ENCODE data around the gene PPP1R27. TPM values are rescaled to one million over a fixed set of nuclear protein-coding genes. Genes with fewer than 3 reads are reported as not detected.

The PPP1R27 gene
- total RNA-seq, 1 experiment from 2014 or later, result not detected

GRCh38 chr17:81821603-81822311, 13.1 kb downstream of the PPP1R27 start:
- DNase-seq (ENCODE audit: low read depth), result peak; percentile 29

- DNase-seq (ENCODE audit: low read depth), result no peak
Observed at GRCh38 chr17:81821147-81821546, 13.7 kb downstream of the PPP1R27 start.

DNA sequence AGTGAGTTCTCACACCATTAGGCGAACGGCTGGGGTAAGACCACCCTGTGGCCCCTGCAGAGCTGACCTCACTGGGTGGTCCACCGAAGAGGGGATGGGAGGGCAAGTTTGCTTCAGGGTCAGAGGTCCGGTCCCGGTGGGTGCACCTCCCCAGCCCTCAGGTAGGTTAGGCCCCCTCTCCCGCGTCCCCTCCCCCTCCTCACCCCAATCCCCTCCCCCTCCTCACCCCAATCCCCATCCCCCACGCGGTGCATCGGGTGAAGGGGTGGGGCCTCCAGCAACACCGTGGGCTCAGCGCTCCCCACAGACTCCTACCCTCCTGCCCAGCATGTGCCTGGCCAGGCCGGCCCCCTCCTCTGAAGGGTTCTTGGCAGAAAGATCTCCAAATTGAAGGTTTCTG, 15.1 kb downstream of the PPP1R27 start:
- no peak for DNase-seq (ENCODE audit: low read depth)

GRCh38 chr17:81817758-81818147, 17.1 kb downstream of the PPP1R27 start:
- DNase-seq (ENCODE audit: low read depth), result no peak

DNA sequence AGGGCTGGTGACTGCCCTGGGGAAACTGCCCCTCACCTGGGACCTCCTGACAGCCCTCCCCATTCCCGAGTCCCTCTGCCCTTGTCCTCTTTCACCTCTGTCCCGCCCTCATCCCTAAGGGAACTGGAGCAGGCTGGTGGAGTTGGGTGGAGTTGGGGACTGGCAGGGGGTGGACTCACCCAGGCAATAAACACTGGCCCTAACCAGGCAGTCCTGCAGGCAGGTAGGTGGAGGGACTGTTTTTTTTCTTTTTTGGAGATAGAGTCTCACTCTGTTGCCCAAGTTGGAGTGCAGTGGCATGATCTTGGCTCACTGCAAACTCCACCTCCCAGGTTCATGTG, 19.2 kb downstream of the PPP1R27 start:
- DNase-seq (ENCODE audit: low read depth), result no peak

- DNase-seq (ENCODE audit: low read depth), result no peak
Observed at GRCh38 chr17:81814748-81815645, 19.9 kb downstream of the PPP1R27 start.

DNA sequence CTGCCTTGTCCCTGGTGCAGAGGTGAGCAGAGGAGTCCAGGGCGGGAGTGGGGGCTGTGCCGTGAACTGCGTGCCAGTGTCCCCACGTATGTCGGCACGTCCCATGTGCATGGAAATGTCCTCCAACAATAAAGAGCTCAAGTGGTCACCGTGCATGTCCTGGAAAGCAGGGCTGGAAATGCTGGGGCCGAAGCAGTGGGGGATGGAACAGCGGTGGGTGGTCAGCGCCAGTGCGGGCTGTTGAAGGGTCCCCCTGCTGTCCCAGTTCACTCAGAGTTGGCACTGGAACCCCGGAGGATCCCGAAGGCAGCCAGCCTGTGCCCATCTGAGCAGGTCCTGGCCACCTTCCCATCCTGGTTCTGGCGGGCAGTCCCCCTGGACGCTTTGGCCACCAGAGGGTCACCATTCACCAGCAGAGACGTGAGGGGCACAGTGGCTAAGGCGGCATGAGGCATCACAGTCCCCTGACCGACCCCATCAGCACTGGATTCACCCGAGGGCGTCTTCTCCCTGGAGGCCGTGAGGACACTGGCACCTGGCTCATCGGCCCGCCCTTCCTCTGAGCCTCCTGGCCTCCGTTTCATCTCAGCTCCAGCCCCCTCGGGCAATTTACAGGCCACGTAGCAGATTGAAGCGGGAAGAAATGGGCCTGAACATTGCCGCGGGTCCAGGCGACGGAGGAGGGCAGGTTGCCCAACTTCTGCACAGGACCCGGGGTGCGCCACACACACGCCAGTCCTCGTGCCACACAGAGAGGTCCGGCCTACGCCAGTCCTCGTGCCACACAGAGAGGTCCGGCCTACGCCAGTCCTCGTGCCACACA, 20.8 kb downstream of the PPP1R27 start:
- DNase-seq (ENCODE audit: low read depth), result no peak

DNA sequence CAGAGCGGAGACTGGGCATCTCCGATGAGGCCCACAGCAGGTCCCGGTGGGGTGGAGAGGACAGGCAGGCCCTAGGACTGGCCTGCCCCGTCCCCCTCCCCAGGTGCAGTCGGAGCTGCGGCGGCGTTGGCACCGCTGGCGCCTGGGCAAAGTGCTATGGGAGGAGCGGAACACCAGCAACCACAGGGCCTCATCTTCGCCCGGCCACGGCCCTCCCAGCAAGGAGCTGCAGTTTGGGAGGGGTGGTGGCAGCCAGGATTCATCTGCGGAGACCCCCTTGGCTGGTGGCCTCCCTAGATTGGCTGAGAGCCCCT, 21.5 kb downstream of the PPP1R27 start:
- DNase-seq (ENCODE audit: low read depth), result no peak

- no peak for DNase-seq (ENCODE audit: low read depth)
Observed at GRCh38 chr17:81812571-81813370, 22.1 kb downstream of the PPP1R27 start.

- DNase-seq (ENCODE audit: low read depth), result no peak
Observed at GRCh38 chr17:81811705-81812570, 22.9 kb downstream of the PPP1R27 start.

GRCh38 chr17:81810892-81811704, 23.8 kb downstream of the PPP1R27 start:
- no peak for DNase-seq (ENCODE audit: low read depth)

DNA sequence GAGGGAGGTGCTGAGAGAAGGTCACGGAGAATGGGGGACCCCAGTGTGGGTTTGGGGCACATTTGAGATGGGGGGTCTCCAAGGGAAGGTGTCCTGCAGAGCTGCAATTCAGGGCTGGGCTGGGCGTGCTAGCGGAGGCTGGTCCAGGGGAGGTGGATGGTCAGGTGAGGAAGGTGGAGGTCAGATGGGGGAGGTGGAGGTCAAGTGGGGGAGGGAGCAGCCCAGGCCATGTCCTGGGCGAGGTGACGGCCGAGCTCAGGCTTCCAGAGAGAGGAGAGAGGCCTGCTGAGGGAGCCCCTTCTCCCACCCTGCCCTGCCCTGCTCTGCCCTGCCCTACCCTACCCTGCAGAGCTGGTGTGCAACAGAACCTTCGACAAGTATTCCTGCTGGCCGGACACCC, 24.4 kb downstream of the PPP1R27 start:
- no peak for DNase-seq (ENCODE audit: low read depth)

- no peak for DNase-seq (ENCODE audit: low read depth)
Observed at GRCh38 chr17:81809556-81809998, 25.3 kb downstream of the PPP1R27 start.

GRCh38 chr17:81808778-81809555, 25.9 kb downstream of the PPP1R27 start:
- DNase-seq (ENCODE audit: low read depth), result no peak

GRCh38 chr17:81807839-81808238, 27.0 kb downstream of the PPP1R27 start:
- DNase-seq (ENCODE audit: low read depth), result no peak

- no peak for DNase-seq (ENCODE audit: low read depth)
Observed at GRCh38 chr17:81807210-81807719, 27.6 kb downstream of the PPP1R27 start.

- DNase-seq (ENCODE audit: low read depth), result no peak
Observed at GRCh38 chr17:81806461-81807209, 28.2 kb downstream of the PPP1R27 start.
